SK-N-DZ (cell line): ENCODE data around the gene PPP1R14C.
"Not testable (repeated sequence)": the region's sequence is repeated elsewhere in the genome, so short reads cannot be mapped to it uniquely, and the experiment has no call there.

Experiments
- DNase-seq: peaks from one replicate; pipeline ENCODE4 v3.0.0-alpha.2; 2015; ENCODE audit warnings: low spot score

Gene PPP1R14C

DNA sequence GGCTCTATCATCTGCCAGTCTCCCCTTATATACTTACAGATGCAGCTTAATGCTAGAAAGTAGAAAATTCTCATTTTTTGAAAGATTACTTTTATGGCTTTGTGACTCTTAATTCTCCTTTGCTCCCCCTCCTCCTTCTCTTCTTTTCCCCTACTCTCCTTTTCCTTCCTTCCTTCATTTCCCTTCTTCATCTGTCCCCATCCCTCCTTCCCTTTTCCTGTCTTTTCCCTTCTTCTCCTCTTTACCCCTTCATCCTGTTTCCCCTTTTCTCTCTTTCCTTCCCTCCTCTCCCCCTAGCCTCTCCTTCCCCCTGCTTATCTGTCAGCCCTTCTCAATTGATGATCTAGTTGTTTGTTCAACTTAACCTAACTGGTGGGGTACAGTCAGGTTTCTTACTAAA lies 71.5 kb downstream of the PPP1R14C start:
- DNase-seq: no peak

DNA sequence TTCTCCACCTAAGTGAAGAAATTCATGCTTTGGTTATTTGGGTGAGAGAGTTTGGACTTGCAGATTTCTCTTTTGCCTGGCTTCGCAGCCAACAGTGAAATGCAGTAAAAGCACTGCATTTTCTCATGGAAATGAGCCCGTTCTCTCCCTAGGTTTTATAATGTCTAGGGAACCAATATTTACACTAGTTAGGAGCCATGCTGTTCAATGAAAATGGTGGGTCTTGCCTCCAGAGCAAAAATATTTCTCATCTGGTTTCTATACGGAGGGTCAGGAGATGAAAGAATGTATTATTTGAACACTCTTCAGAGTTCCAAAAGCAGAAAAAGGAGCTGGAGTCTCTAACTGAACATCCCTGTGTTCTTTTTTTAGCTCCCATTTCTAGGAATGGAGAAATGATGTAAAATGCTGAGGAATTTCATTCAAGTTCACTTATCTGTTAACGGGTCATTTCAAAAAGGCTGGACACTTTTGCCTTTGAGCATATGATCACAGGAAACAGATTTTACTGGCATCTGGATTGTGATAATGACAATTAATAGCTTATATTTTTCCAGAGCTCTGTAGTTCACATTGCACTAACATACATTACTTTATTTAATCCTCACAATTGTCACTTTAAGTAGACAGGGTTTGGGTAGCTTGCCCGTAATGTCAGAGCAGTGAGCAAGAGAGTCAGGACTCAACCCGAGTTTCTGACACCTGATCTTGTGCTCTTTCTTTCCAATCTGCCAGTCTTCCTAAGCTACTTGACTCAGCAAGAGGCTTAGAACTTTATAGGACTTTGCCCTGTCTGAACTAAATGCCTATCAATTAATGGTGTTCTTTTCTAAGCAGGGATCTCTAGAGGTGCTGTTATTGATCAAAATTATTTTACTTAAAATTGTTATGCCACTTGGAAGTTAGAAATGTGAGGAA lies 78.0 kb downstream of the PPP1R14C start:
- DNase-seq: no peak

DNA sequence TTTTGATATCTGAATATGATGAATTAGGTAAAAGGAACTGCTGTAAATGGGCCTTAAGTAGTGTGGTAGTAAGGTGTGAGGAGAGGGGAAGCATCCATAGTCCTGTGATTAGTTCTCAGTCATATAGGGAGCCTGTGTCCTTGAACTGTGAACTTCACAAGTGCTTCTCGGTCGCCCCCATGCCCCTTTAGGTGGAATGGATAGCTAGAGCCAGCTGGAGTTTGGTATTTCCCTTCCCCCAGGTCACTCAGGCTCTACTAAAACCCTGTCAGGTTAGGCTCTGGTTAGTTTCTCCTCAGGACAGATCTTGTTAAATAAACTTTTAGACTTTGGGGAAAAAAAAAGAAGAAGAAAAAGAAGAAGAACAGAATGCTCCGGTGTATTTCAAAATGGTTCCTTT lies 82.0 kb downstream of the PPP1R14C start:
- no peak for DNase-seq

DNA sequence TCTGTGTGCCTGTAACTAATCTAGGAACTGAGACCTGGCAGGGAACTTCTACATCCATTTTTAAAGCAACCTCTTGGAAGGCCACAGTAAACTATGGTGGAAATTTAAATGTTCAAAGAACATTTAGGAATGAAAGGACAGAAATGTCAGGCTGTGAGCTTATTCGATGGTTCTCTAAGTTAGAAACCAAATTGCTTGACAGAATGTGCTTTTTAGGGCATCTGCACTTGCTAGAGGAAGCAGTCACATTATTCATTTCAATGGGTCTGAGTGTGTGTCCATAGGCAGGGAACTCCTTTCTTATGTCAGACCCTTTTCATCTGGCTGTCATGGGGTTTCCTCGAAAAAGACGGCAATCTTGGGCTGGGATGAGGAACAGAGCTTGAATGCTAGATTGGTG lies 84.4 kb downstream of the PPP1R14C start:
- no peak for DNase-seq

DNA sequence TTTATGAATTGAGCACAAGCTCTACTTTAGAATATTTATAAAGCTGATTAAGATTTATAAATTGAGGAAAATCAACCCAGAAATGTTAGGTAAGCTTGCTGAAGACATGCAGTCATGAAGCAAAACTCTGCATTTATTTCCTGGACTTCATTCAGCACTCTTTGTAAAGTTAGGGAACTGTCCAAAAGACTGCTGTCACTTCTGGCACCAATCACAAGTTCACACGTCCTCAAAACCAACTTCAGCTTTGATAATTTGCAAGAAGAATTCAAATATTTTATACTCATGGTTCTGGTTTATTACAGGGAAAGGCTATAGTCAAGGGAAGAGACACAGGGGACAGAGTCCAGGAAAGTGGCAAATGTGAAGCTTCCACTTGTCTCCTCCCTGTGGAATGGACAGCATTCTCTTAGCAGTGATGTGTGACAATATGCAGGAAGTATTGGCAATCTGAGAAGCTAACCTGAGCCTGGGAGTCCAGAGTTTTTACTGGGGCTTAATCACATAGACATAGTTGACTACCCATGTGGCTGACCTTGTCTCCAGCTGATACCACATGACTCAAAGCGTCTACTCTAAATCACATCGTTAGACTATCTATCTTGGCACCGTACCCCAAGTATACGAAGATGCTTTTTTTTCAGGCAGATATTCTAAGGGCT lies 85.4 kb downstream of the PPP1R14C start:
- no peak for DNase-seq

DNA sequence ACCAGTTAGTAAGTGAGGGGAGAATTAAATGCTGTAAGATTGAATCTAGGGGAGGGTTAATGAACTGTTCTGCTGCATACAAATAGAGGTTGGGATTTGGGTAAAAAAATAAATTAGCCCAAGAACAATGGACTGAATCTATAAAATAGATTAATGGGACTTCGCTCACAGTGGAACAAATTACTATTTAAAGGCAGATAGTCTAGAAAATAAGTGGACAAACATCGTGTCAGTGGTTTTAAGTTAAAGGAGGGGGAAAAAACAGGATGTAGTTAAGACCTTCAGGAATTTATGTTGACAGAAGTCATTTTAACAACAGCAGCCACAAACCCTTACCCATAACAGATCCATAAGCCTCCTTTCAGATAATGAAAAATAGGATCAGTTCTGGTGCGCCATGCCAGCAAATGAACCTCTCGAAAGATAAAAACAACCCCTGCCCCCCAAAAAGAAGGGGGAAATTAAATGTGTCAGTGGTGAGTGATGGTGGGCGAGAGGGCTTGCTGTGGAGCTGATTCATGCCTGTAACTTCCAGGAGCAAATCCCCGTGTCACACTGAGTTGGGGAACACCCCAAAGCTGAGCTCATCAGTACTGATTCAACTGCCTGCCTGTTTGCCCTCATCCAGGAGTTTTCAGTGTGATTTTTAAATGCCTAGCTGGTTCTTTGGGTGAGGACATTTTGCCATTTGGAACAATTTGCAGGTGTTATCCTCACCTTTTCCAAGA lies 86.8 kb downstream of the PPP1R14C start:
- DNase-seq: no peak

DNA sequence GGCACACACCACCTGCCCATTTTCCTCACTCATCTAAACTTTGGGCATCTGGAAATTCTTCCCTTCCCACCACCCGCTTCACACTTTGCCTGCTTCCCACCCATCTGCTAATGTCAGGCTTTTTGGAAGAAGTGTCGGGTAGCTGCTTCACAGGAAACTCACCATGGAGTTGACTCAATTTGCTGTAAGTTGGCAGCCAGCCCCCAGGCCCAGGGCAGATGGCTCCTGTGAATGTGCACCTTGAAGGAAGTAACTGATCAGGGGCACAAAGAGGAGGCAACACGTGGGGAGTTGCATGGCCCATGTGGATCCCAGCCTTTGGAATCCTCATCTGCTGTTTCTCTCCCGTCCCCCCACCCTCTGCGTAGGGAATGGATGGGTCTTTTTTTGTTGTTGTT lies 87.3 kb downstream of the PPP1R14C start:
- DNase-seq: no peak

DNA sequence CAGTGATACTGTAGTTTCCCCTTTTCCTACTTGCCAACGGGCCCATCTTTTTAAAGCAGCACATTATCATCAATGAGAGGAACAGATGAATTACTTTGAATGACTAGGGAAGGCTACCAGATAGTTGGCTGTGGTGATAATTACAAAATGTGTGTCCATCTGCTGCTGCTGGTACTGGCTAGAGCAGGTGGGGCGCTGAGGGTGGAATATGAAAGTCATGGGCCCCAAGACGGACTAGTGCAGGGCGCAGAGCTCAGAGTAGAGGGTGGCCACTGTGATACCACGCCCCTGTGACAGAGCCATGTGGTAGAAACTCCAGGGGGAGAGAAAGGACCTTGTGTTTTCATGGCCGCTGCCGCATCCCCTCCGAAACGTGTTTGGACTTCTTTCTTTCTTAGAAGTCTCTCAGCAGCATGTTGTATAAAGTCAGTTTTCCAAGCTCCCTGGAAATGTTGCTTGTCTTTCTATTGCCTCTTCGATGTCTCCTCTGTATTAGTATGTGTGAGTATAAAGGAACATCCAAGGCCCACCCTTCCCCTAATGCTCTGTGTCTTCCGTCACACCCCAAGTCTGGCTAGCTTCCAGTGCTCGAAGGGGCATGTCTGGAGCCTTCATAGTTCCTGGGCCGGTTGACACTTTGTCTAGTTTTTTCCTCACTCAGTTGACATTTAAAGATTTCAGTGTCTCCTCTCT lies 88.1 kb downstream of the PPP1R14C start:
- no peak for DNase-seq

DNA sequence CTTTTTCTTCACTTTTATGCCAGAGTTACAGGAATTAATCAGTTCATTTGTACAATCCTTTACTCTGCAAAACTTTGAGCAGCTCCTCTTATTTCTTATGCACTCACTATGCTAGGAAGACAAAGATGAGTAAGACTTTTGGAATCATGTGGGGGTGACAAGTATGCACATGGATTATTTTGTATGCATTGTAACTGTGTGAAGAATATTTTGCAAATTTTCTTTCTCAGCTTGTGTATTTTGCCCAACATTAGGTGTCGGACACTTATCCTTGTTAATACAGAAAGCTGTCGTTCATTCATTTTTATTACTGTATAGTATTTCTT lies 88.6 kb downstream of the PPP1R14C start:
- DNase-seq: no peak

DNA sequence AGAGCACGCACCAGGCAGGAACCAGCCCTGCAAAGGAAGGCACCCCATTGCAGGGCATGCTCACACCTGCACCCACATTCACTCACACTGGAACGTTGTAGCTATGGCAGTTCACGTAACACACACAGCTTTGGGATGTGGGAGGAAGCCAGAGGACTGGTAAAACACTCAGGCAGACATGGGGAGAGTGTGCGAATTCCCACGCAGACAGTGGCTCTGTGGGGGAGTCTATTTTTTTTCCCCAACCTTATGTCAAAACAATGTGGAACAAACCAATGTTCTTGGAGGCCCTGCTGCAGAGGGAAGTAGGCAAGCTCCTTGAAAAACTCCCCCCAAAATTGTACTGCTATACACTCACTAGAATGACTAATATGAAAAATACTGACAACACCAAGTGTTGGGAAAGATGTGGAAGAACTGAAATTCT lies 91.0 kb downstream of the PPP1R14C start:
- DNase-seq: no peak

DNA sequence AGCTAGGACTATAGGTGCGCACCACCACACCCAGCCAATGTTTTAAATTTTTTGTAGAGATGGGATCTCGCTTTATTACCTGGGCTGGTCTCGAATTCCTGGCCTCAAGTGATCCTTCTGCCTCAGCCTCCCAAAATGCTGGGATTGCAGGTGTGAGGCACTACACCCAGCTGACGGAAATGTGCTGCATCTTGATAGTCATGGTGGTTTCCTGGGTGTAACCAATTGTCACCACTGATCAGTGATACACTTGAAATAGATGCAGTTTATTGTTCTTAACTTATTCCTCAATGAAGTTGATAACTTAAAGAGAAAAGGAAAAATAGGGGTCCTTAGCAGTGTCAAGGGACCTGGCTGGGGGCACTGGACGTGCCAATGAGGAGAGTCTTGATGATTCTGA lies 92.4 kb downstream of the PPP1R14C start:
- DNase-seq: no peak

DNA sequence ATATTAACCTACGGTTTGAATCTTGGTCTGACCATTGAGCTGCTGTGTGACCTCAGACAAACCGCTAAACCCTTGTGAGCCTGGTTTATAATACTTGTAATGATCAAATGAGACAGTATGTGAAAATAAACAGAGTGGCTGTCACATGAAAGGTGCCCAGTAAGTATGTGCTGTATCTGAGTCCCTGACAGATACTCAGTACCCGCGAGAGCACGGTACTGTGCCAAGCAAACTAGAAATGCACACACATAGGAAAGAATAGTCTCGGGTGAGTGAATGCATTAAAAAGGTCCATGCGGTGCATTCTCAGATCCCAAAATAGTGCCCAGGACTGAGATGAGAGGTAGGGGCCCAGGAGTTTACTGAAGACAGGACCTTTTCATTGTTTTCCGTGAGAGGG lies 93.3 kb downstream of the PPP1R14C start:
- no peak for DNase-seq

DNA sequence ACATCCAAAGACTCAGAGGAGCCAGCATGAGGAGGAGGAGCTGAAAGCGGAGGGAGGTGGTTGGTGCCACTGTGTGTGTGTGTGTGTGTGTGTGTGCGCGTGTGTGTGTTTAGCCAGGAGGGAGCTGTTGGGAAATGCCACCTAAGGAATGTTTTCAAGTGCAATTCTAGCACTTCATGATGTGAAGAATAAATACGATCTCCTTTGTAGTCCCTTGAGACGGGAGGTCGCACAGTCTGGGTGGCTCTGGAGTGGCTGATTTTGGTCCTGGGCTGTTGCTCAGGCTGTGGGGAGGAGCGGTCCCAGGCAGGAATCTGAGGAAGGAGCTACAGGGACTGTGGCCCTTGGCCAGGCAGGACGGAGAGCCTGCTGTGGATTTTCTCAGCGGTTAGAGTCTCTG lies 93.7 kb downstream of the PPP1R14C start:
- no peak for DNase-seq

DNA sequence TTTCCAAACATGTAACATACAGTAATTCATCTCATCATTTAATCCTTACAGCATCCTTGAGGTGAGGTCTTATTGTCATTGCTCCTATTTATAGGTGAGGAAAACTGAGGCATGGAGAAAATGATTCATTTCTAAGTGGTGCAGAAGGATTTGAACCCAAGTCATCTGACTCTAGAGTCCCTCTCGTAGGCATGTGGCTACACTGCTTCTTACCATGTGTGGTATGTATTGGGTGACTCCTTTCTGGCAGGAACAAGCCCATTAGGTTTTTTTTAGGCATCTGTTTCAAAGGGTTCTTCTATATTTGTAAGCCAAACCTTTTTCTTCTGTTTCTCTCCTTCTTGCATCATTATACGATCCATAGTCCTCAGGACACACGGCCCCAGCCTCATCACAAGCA lies 94.8 kb downstream of the PPP1R14C start:
- no peak for DNase-seq

DNA sequence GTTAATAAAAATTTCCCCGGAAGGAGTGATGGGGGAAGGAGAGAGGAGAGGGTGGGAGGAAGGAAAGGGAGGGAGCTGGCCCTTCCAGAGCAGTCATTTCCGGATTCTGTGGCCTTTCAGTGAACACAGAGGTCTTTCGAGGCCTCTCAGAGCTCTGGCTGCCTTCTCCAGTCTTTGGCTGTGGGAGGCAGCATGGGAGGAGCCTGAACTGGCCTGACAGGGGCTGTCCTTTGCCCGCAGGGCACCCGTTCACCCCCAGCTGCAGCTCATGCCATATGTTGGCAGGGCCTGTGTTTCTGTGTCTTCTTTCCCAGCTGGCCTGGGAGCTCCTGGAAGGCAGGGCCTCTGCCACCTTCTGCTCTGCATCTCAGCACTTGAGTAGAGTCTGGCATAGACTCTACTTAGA lies 95.5 kb downstream of the PPP1R14C start:
- no peak for DNase-seq

DNA sequence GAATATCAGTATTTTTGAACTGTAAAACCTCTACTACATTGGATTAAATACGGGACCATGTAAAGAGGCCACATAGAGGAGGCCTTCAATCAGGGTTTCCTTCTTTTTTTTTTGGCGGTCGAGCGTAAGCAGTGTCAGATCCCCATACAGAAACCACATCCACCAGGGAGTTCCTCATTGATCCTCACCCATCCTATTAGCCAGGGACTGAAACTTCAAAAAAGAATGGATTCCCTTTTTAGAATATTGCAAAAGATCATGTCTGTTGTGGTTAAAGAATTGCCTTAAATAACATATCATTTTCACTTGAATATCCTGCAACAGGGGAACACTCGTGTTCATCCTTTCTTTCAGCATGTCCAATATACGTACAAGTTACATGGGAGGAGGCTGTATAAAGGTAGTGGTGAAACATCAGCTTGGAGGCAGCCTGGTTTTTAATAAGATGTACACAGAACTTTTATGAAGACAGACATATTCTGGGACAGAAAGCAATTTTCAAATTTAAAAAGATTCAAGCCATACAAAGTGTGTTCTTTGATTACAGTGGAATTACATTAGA lies 96.1 kb downstream of the PPP1R14C start:
- no peak for DNase-seq

DNA sequence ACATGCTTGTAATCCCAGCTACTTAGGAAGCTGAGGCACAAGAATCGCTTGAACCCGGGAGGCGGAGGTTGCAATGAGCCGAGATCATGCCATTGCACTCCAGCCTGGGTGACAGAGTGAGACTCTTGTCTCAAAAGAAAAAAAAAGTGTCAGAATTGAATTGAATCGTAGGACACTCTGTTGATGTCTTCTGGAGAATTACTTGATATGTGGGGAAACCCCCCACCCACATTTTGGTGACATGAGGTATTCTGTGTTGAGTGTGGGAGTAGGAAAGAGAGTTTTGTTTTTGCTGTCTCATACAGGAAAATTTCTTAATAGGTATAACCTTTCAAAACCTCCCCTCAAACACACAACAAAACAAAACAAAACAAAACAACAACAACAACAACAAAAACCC lies 98.9 kb downstream of the PPP1R14C start:
- not testable (repeated sequence) for DNase-seq

DNA sequence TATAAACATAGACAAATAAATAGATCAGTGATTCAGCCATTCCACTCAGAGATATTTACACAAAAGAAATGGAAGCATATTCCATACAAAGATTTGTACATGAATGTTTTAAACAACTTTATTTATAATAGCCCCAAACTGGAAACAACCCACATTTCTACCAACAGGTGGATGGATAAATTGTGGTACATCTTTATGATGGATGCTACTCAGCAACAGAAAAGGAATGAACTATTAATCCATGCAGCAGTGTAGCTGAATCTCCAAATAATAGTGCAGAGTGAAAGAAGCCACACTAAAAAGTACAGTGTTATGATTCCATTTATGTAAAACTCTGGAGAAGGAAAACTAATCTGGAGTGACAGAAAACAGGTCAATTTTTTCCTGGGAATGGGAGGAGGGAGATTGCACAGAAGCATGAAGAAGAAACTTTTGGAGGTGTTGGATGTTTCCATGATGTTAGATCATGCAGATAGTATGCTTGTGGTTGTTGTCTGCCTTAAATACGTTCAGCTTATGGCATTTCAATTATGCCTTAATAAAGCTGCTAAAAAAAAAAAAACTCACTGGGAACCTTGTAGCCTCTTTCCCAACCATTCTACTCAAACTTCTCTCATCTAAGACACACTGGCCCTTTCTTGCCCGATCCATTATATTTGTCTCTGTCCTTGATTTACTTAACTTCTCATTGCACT lies 100.9 kb downstream of the PPP1R14C start:
- no peak for DNase-seq

DNA sequence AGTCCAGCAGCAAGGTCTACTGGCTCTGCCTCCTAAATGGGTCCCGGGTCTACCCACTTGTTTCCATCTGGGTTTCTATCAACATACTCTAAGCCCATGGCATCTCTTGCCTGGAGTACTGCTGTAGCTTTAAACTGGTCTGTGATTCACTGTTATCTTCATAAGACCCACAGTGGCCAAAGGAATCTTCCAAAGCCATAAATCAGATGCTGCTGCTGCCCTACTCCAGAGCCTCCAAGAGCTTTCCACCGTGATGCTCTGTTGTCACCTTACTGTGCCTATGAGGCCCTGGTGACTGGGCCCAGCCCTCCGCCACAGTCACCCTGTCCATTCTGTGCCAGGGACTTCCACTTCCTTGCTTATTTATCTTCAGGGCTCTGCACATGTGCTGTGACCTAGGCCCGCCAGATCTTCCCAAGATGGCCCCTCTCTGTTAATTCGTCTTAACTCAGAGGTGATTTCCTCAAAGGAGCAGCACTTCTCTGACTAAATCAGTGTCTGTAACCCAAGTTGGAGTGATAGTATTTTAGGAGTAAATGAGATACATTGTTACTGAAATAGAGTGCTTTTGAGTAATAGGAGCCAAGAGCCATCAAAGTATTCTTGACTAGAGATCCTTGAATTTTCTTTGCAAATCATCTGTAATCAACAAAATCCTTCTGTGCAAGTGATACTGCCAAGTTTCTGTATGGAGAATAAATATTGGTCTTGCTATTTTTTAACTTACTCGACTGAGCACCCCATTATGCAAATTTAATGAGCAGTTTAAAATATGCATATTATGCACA lies 102.5 kb downstream of the PPP1R14C start:
- no peak for DNase-seq

DNA sequence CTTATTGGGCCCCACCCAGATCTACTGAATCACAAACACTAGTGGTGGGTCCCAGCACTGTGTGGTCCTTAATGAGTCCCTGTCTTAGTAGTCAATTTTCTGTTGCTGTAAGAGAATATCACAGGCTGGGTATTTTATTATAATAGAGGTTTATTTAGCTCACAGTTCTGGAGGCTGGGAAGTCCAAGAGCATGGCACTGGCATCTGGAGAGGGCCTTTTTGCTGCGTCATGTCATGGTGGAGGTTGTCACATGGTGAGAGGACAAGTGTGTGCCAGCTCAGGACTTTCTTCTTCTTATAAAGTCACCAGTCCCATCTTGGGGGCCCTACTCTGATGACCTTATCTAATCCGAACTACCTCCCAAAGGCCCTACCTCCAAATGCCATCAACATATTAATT lies 105.0 kb downstream of the PPP1R14C start:
- no peak for DNase-seq
